IMR-90 (cell line): ENCODE measurements around the gene EEF2K.
"Not testable (repeated sequence)": the region's sequence is repeated elsewhere in the genome, so short reads cannot be mapped to it uniquely, and the experiment has no call there.

Experiments used
- CEBPB ChIP-seq: IDR thresholded peaks from 2 replicates; pipeline ENCODE4 v1.6.1; 2012; ENCODE audit warnings: low read depth, low read length, improper control_type of control experiment
- CTCF ChIP-seq: conservative IDR thresholded peaks from 2 replicates; pipeline ENCODE4 v1.5.1; 2012; ENCODE audit warnings: mild to moderate bottlenecking, low read depth, low read length, improper control_type of control experiment
- ELK1 ChIP-seq: fragments of 150-350 bp; IDR thresholded peaks from 2 replicates; pipeline ENCODE4 v1.6.1; 2016; ENCODE audit warnings: low read depth, mild to moderate bottlenecking, low read length, moderate library complexity, borderline replicate concordance
- FOS ChIP-seq: fragments of 150-350 bp; IDR thresholded peaks from 2 replicates; pipeline ENCODE4 v1.6.1; 2016; ENCODE audit warnings: low read depth, low read length
- MXI1 ChIP-seq: IDR thresholded peaks from 2 replicates; pipeline ENCODE4 v1.6.1; 2012; ENCODE audit warnings: low read depth, mild to moderate bottlenecking, low read length, moderate library complexity, borderline replicate concordance
- POLR2A ChIP-seq: IDR thresholded peaks from 2 replicates; pipeline ENCODE4 v1.6.1; 2012; ENCODE audit warnings: mild to moderate bottlenecking, low read depth, low read length
- RFX5 ChIP-seq: IDR thresholded peaks from 2 replicates; pipeline ENCODE4 v1.8.0; 2012; ENCODE audit warnings: low read depth, mild to moderate bottlenecking, low read length, moderate library complexity
- SMC3 ChIP-seq: fragments of 150-350 bp; IDR thresholded peaks from 2 replicates; pipeline ENCODE4 v1.6.1; 2016; ENCODE audit warnings: low read depth, mild to moderate bottlenecking, antibody characterized with exemption, low read length, moderate library complexity

- TF ChIP-seq CTCF, POLR2A, RFX5, CEBPB, MXI1, SMC3, FOS, ELK1: not testable (repeated sequence)
These were observed 10.8 kb downstream of the EEF2K start for GRCh38 chr16:22216832-22217225.
